Left ventricle myocardium inferior (tissue), 1 donor: ENCODE data around the gene TMEM170A. TPM values are rescaled to one million over a fixed set of nuclear protein-coding genes. Genes with fewer than 3 reads are reported as not detected.
"Not testable (repeated sequence)": the region's sequence is repeated elsewhere in the genome, so short reads cannot be mapped to it uniquely, and the experiment has no call there.

Experiments used
- DNase-seq: peaks from one replicate; pipeline ENCODE4 v3.0.0-alpha.2; 2020
- H3K27ac ChIP-seq: fragments of 200-600 bp; replicated peaks from 2 replicates; pipeline ENCODE4 v1.8.0; 2021
- H3K27me3 ChIP-seq: fragments of 200-600 bp; 2 replicates; pipeline ENCODE4 v1.8.0; 2021; ENCODE audit warnings: low read depth
- H3K36me3 ChIP-seq: fragments of 200-600 bp; 2 replicates; pipeline ENCODE4 v1.8.0; 2021
- H3K4me1 ChIP-seq: fragments of 200-600 bp; 2 replicates; pipeline ENCODE4 v1.8.0; 2021
- H3K4me3 ChIP-seq: fragments of 200-600 bp; 2 replicates; pipeline ENCODE4 v1.8.0; 2021; ENCODE audit warnings: mild to moderate bottlenecking, moderate library complexity
- H3K9me3 ChIP-seq: fragments of 200-600 bp; replicated peaks from 2 replicates; pipeline ENCODE4 v1.8.0; 2021
- intact Hi-C: fragments of 100-400 bp; cut with micrococcal nuclease; formaldehyde crosslinking; loops from one replicate; pipeline ENCODE4 v1.11.0; 2022
- total RNA-seq: library from RNA; stranded (reverse); fragmentation: NEBNext Ultra II Directional; extraction: Animal tissue kit (Norgen Biotek cat#: 25700); gene quantifications from one replicate; pipeline ENCODE4 v1.2.1, GENCODE V29; 2021
- TF ChIP-seq, protein P1 (sequence below): fragments of 200-600 bp; IDR thresholded peaks from 2 replicates; pipeline ENCODE4 v1.8.0; 2021; ENCODE audit warnings: antibody characterized with exemption, mild to moderate bottlenecking, borderline replicate concordance
- donor health status: DM: no; HTN: yes; CAD: no; lungs with severe emphysema.

TMEM170A gene
- total RNA-seq, 1 donor from 2014 or later = 10.3 TPM

DNA sequence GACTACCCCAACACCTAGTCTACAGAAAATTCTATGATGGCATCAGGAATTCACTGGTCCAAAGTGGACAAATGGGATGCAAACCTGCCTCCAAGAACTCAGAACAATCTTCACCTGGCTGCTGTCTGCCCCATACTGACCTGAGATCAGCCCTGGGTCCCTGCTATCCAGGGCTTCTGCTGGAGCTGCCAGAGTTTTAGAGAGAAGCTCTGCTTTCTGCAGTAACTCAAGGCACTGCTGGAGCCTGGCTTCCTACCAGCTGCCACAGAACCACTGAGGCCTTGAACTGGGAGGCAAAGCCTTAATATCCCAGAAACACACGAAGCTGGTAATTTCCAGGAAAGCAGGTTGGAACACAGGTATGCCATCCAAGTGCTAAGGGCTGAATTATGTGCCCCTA lies 7.5 kb downstream of the TMEM170A start:
- no peak for DNase-seq
- TF ChIP-seq, protein P1, sequence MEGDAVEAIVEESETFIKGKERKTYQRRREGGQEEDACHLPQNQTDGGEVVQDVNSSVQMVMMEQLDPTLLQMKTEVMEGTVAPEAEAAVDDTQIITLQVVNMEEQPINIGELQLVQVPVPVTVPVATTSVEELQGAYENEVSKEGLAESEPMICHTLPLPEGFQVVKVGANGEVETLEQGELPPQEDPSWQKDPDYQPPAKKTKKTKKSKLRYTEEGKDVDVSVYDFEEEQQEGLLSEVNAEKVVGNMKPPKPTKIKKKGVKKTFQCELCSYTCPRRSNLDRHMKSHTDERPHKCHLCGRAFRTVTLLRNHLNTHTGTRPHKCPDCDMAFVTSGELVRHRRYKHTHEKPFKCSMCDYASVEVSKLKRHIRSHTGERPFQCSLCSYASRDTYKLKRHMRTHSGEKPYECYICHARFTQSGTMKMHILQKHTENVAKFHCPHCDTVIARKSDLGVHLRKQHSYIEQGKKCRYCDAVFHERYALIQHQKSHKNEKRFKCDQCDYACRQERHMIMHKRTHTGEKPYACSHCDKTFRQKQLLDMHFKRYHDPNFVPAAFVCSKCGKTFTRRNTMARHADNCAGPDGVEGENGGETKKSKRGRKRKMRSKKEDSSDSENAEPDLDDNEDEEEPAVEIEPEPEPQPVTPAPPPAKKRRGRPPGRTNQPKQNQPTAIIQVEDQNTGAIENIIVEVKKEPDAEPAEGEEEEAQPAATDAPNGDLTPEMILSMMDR = no peak
- H3K4me1 ChIP-seq = peaks cover 76% of the 10 kb centered on the region

GRCh38 chr16:75456486-75456885 lies 8.0 kb downstream of the TMEM170A start:
- DNase-seq, H3K4me3 ChIP-seq, H3K27me3 ChIP-seq, H3K36me3 ChIP-seq, H3K9me3 ChIP-seq, intact Hi-C loops: not testable (repeated sequence)
- H3K27ac ChIP-seq = peak overlapping the region; percentile 57
- peaks cover 72% of the 10 kb centered on the region for H3K4me1 ChIP-seq
- TF ChIP-seq, protein P1 = peak; percentile 22

More for the DNA sequence above, 7.5 kb downstream of the TMEM170A start:
- no peak overlapping the region for H3K4me3 ChIP-seq
- H3K27ac ChIP-seq = peak overlapping the region; percentile 57
- no peaks in the 10 kb centered on the region for H3K27me3 ChIP-seq
- no peaks in the 10 kb centered on the region for H3K9me3 ChIP-seq
- intact Hi-C loops = no loop called here
- H3K36me3 ChIP-seq = no peaks in the 10 kb centered on the region

GRCh38 chr16:75455677-75456076 lies 8.8 kb downstream of the TMEM170A start:
- intact Hi-C loops = no loop called here
- DNase-seq = no peak
- peaks cover 64% of the 10 kb centered on the region for H3K4me1 ChIP-seq
- no peaks in the 10 kb centered on the region for H3K27me3 ChIP-seq
- peak overlapping the region; percentile 57 for H3K27ac ChIP-seq
- H3K36me3 ChIP-seq = peaks cover 8% of the 10 kb centered on the region
- H3K9me3 ChIP-seq = no peaks in the 10 kb centered on the region
- no peak overlapping the region for H3K4me3 ChIP-seq
- TF ChIP-seq, protein P1 = no peak

DNA sequence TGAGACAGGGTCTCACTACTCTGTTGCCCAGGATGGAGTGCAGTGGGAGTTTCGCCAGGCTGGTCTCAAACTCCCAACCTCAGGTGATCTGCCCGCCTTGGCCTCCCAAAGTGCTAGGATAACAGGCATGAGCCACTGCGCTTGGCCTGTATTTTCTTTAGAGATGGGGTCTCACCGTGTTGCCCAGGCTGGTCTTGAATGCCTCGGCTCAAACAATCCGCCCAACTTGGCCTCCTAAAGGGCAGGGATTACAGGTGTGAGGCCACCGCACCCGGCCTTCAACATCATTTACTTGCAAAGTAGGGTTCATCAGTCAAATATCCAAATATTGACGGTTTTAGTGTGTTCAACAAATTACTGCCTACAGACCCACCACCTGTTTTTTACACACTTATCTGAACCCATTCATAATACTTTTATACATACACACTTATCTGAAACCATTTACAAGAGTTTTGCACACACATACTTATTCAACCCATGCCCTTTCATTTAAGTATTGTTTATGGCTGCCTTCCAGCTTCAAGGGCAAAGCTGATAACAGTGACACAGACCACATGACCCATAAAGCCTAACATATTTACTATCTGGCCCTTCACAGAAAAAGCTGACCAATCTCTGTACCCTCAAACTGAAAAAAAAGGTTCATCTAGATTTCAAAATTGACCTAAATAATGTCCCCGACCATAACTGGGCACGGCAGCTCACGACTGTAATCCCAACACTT lies 11.9 kb downstream of the TMEM170A start:
- intact Hi-C loops = no loop called here
- H3K27me3 ChIP-seq = no peaks in the 10 kb centered on the region
- H3K4me1 ChIP-seq = peaks cover 49% of the 10 kb centered on the region
- H3K36me3 ChIP-seq = peaks cover 16% of the 10 kb centered on the region
- H3K4me3 ChIP-seq = no peak overlapping the region
- TF ChIP-seq, protein P1 = no peak
- no peaks in the 10 kb centered on the region for H3K9me3 ChIP-seq
- peak overlapping the region; percentile 69 for H3K27ac ChIP-seq
- DNase-seq = no peak

- Histone ChIP-seq H3K36me3 (peaks cover 22% of the 10 kb centered on the region), H3K4me1 (peaks cover 11% of the 10 kb centered on the region), H3K9me3 (no peaks in the 10 kb centered on the region), H3K27me3 (no peaks in the 10 kb centered on the region), H3K4me3 (no peak overlapping the region), H3K27ac (no peak overlapping the region)
- TF ChIP-seq, protein P1 = no peak
- intact Hi-C loops = no loop called here
- DNase-seq = no peak
These were observed 18.1 kb downstream of the TMEM170A start for GRCh38 chr16:75446416-75446815.
